Measurements from ENCODE around the gene CARD10. TPM values are rescaled to one million over a fixed set of nuclear protein-coding genes. Genes with fewer than 3 reads are reported as not detected.
A peak's percentile ranks its signal among the peaks of the same experiment; 100 is the strongest.

Gene CARD10
- total and polyA plus RNA-seq, 2 of the 8 experiments (the other 6 are each of a cell fraction or from before 2014, with no cell fraction given) = 13.5 to 14.4 TPM

DNA sequence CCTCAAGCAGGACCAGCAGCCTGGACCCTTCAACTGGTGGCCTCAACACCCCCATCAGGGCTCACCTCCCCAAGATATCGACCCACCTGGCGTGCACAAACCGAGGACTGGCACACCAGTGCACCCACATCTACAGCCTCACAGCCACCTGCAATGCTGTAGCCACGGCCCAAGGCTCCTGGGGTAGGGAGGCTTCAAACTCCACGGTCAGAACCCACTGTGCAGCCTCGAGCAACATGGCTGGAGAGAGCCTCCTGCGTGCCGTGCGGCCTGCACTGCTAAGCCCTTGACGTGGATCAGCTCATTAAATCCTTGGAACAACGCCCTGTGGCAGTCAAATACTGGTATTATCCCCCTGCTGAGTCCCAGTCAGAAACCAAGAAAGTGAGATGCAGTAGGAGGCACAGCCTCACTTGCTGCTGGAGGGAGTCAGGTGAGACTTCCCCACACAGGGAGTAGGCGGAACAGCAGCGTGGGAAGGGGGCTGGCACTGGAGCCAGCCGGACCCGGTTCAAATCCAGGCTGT lies 4.6 kb downstream of the CARD10 start:
- H3K18ac ChIP-seq (ENCODE audit: extremely low read depth, low read length) = no peak overlapping the region
- H2BK12ac ChIP-seq (ENCODE audit: low read depth, low read length) = no peak overlapping the region
- ChIA-PET CTCF (ENCODE audit: partially characterized antibody) (interaction anchor here (0.6 kb wide), 1 partner anchor 1195 kb away, joined by 3 read pairs; no protein-coding TSS in a partner anchor), POLR2A (ENCODE audit: partially characterized antibody) (no interaction called here)
- H3K14ac ChIP-seq (ENCODE audit: insufficient read length) = no peak overlapping the region
- no peak overlapping the region for H4K5ac ChIP-seq (ENCODE audit: insufficient read length, low read depth, low read length)
- peaks cover 7% of the 10 kb centered on the region; the same call in 1 of the 2 replicates for H3K23me2 ChIP-seq (ENCODE audit: low read depth, low read length)
- peak overlapping the region; percentile 25; the same call in 1 of the 2 replicates for H2AK5ac ChIP-seq (ENCODE audit: low read depth, low read length)
- FAIRE-seq (no peak), DNase-seq (ENCODE audit: low read depth in 1 of 2, low spot score in 2 of 2) (no peak)
- no peaks in the 10 kb centered on the region for H3K79me2 ChIP-seq (ENCODE audit: control insufficient read depth in 1 of 2, insufficient read depth in 2 of 2, low read length in 2 of 2)
- no peak overlapping the region for H3K4me3 ChIP-seq (ENCODE audit: extremely low read depth in 1 of 4, insufficient read depth in 2 of 4, low read depth in 3 of 4, low read length in 4 of 4)
- H3K27ac ChIP-seq (ENCODE audit: low read depth, low read length) = no peak overlapping the region
- H3K36me3 ChIP-seq (ENCODE audit: control insufficient read depth in 2 of 4, insufficient read depth in 4 of 4, low read length in 3 of 4) = no peaks in the 10 kb centered on the region
- no peak overlapping the region; the same call in 1 of the 2 replicates for H4K8ac ChIP-seq (ENCODE audit: extremely low read depth, insufficient read depth, low read length)
- H3K23ac ChIP-seq (ENCODE audit: insufficient read length) = no peak overlapping the region
- H2BK15ac ChIP-seq (ENCODE audit: low read length) = no peak overlapping the region
- peaks cover 0 to 1% of the 10 kb centered on the region in 2 experiments for H4K20me1 ChIP-seq (replicated peaks in 1 of 2; ENCODE audit: control insufficient read depth in 1 of 2, insufficient read depth in 2 of 2, low read length in 2 of 2)
- H2BK5ac ChIP-seq (ENCODE audit: low read depth, low read length) = no peak overlapping the region; the same call in 1 of the 2 replicates
- no peak overlapping the region for H2AFZ ChIP-seq (ENCODE audit: low read length)
- no peak overlapping the region for H3K4me2 ChIP-seq (ENCODE audit: insufficient read depth in 1 of 2, low read depth in 2 of 2, low read length in 2 of 2)
- no peak overlapping the region for H3K9ac ChIP-seq (replicated peaks in 1 of 4; ENCODE audit: extremely low read depth in 1 of 4, low read depth in 3 of 4, low read length in 3 of 4)
- 92% methylated on average over 15 of the region's 15 CpGs; no CpG with 5 or more reads in 1 of the 2 experiments for WGBS, 2 experiments (ENCODE audit: extremely low coverage in 1 of 2, insufficient coverage in 1 of 2, insufficient read length in 1 of 2, insufficient replicate concordance in 2 of 2, low coverage in 1 of 2, low lambda C conversion rate in 2 of 2, missing lambda C conversion rate in 1 of 2)
- H3K4me1 ChIP-seq (replicated peaks in 1 of 4; ENCODE audit: control insufficient read depth in 3 of 4, insufficient read depth in 4 of 4, low read length in 3 of 4) = peaks cover 0 to 8% (median 3%) of the 10 kb centered on the region in 4 experiments; a peak in 4 of 7 replicates
- no peak overlapping the region for H4K91ac ChIP-seq (replicated peaks; ENCODE audit: insufficient read length, low read length)
- H2BK120ac ChIP-seq (replicated peaks; ENCODE audit: low read depth, low read length) = no peak overlapping the region
- no peaks in the 10 kb centered on the region for H3K9me3 ChIP-seq (ENCODE audit: insufficient read depth in 2 of 2, low read depth in 1 of 2, low read length in 1 of 2)
- peaks cover 7 to 19% (median 13%) of the 10 kb centered on the region in 4 experiments; a peak in 6 of 7 replicates for H3K27me3 ChIP-seq (replicated peaks in 1 of 4; ENCODE audit: control insufficient read depth in 3 of 4, extremely low read depth in 1 of 4, insufficient read depth in 3 of 4, low read length in 3 of 4)
- no peak overlapping the region for H3K56ac ChIP-seq (replicated peaks; ENCODE audit: insufficient read length, low read depth, low read length)
- no peak overlapping the region for H2BK20ac ChIP-seq (ENCODE audit: low read length)
- no peaks in the 10 kb centered on the region for H3K79me1 ChIP-seq (ENCODE audit: low read depth, low read length)
- no peak overlapping the region for H3K4ac ChIP-seq (replicated peaks; ENCODE audit: insufficient read length, low read depth, low read length)
